GM19025 (cell line): ENCODE data around the gene PCSK5.
A peak's percentile ranks its signal among the peaks of the same experiment; 100 is the strongest.

ENCODE experiments used
- ATAC-seq: cut with Tn5 transposase; IDR thresholded peaks from one replicate; pipeline ENCODE4 v1.9.1; 2021; ENCODE audit warnings: mild to moderate bottlenecking, low read depth, moderate library complexity; ENCODE audit not compliant: unreplicated experiment

The PCSK5 gene

DNA sequence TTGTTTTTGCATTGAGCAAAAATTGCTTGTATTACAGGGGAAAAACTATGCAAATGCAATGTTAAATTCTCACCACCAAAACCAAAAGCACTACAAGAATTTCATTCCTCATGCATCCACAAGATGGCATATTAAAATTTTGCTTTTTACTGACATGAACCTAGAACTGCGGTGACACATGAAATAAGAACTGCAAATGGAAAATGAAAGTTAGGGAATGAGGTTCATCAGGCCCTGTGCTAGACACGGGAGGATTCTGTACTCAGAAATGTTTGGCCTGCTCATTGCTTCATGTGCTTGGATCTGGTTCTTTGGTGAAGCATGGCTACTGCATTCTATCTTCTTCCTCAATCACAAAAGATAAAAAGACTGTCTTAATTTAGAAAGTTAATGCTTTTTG lies 512.9 kb downstream of the PCSK5 start:
- ATAC-seq, result peak; percentile 87

DNA sequence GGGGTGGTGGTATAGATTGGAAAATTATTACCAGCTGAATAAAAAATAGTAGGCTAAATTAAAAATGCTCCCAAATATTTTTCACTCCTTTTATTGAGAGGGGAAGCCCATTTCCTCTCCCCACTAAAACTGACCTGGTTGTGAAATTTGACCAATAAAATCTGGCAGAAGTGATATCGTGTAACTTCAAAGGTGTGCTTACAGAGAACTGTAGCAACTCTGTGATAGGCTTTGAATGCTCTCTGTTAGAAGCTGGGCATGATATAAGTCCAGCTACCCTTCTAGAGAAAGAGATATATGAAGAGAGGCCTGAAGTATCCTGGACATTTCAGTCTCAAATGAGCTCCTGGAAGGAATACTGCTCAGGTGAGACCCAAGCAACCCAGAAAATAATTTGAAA lies 513.9 kb downstream of the PCSK5 start:
- ATAC-seq, result no peak

DNA sequence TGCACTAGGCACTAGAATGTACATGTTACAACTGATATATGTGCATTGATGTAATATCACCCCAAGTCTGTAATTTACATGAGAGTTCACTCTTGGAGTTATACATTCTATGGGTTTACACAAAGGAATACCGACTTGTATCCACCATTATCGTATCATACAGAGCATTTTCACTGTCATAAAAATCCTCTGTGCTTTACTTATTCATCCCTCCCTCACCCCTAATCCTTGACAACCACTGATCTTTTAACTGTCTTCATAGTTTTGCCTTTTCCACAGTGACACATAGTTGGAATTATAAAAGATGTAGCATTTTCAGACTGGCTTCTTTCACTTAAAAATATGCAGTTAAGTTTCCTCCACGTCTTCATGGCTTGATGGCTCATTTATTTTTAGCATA lies 514.9 kb downstream of the PCSK5 start:
- no peak for ATAC-seq

- ATAC-seq, result no peak
Measured at GRCh38 chr9:76405868-76406267, 515.4 kb downstream of the PCSK5 start.
